Pancreas (tissue), 10 donors: ENCODE measurements around the gene CEP131. TPM values are rescaled to one million over a fixed set of nuclear protein-coding genes. Genes with fewer than 3 reads are reported as not detected.

Experiments
- ATAC-seq, 4 donors: fragments of 200-7000 bp; cut with Tn5 transposase; one replicate each; pipeline versions ENCODE4 v1.8.0 to v1.9.1; 2020; ENCODE audit warnings: mild to moderate bottlenecking in 4 of 4, moderate library complexity in 4 of 4
- DNase-seq, 6 donors: peaks; one replicate each; pipeline ENCODE4 v3.0.0-alpha.2; 2020
- FAIRE-seq: peaks from 2 replicates; lab custom pipeline; 2012; peaks lifted over from hg19 to GRCh38; lab: Jason Lieb, UNC
- H3K27ac ChIP-seq, 4 donors: fragments of 200-600 bp; sonication (generic); 1 replicate in 3 of 4; 2 replicates in 1 of 4; pipeline versions ENCODE4 v1.5.0 to v1.8.0; 2020
- H3K27me3 ChIP-seq, 4 donors: fragments of 200-600 bp; one replicate each; pipeline ENCODE4 v1.8.0; 2021
- H3K36me3 ChIP-seq, 3 donors: fragments of 200-600 bp; sonication (generic) in 1 of 3; one replicate each; pipeline versions ENCODE4 v1.5.0 to v1.8.0; 2020 to 2021
- H3K4me1 ChIP-seq, 3 donors: fragments of 200-600 bp; one replicate each; pipeline ENCODE4 v1.8.0; 2021
- H3K4me3 ChIP-seq, 4 donors: fragments of 200-600 bp; sonication (generic) in 2 of 4; one replicate each; pipeline versions ENCODE4 v1.5.0 to v1.8.0; 2020 to 2021
- H3K9me3 ChIP-seq, 4 donors: fragments of 200-600 bp; one replicate each; pipeline ENCODE4 v1.8.0; 2021
- WGBS, 2 donors: extraction: QIAGEN DNeasy Blood & Tissue Kit; methylation state at CpG; one replicate each; pipeline ENCODE4 v1.1.7; 2013; 5-methylcytosine and 5-hydroxymethylcytosine counted together
- intact Hi-C, 3 donors: fragments of 100-400 bp; cut with DNase I; formaldehyde crosslinking; loops; one replicate each; pipeline versions ENCODE4 v1.11.1 to v1.14.2; 2022
- polyA plus RNA-seq, 2 donors: library from polyadenylated mRNA; stranded (reverse); fragments of 200-250 nt; gene quantifications; one replicate each; pipeline ENCODE4 v1.2.3, GENCODE V29; 2013
- total RNA-seq, 6 donors: library from RNA; stranded (reverse); fragmentation: NEBNext Ultra II Directional in 4 of 6; extraction: Animal tissue kit (Norgen Biotek cat#: 25700) in 4 of 6; gene quantifications; one replicate each; pipeline versions ENCODE4 v1.2.1 to v1.2.4, GENCODE V29; 2021 to 2023
- TF ChIP-seq, protein P1 (sequence below), 4 donors: fragments of 200-600 bp; sonication (generic) in 3 of 4; IDR thresholded peaks; one replicate each; pipeline versions ENCODE4 v1.5.0 to v1.8.0; 2021; ENCODE audit warnings: antibody characterized with exemption in 4 of 4
- donor health status: healthy with polysubstance abuse.
- donor health status: DM: no; HTN: no; CAD: no; lungs with moderate emphysema.
- donor health status: DM: no; HTN: no; CAD: no.
- donor health status: control.
- donor health status: control.
- donor health status: Bipolar disorder and iron deficiency.
- donor health status: DM: yes; HTN: yes; CAD: no.
- donor health status: DM: no; HTN: no; CAD: no.
- donor health status: DM: no; HTN: no; CAD: no.
- donor health status: DM: yes; HTN: yes; CAD: no.

The CEP131 gene
- total and polyA plus RNA-seq, 8 donors = 3.4 to 22.8 (median 4.6) TPM

DNA sequence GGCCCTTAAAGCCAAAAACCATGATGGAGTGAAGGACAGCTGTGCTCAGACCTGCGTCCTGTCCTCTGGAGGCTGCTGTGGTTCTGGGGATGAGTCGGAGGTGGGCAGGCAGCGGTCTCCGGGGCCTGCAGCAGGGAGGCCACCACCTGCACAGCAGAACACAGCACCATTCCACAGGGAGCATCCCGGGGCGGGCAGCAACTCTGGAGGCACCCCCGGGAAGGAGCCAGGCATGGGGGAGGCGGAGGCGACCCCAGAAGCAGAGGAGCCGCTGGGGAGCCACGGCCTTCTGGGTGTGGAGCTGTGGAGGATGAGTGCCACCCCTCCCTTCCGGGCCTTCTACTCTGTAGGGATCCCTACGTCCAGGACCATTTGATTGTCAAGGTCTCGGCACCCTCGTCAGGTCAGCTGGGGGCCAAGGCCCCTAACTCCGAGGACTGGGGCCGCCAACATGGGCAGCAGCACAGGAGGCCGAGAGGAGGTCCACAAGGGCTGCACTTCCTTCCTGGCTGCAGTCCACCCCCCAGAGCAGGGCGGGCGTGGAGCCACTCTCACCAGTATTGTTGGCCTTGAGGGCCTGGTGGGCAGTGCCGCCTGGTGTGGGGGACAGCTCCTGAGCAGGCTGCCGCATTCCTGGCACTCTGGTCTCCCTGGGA lies 23.8 kb downstream of the CEP131 start:
- DNase-seq (peak in 2 of 6 donors; percentile 31 to 63), FAIRE-seq (no peak), ATAC-seq (no peak)
- Histone ChIP-seq H3K27me3 (no peaks in the 10 kb centered on the region), H3K9me3 (no peaks in the 10 kb centered on the region), H3K36me3 (no peaks in the 10 kb centered on the region), H3K4me3 (no peak overlapping the region), H3K4me1 (no peaks in the 10 kb centered on the region), H3K27ac (no peak overlapping the region)
- 92 to 93% methylated on average over 22 of the region's 22 CpGs for WGBS, 2 donors
- TF ChIP-seq, protein P1, sequence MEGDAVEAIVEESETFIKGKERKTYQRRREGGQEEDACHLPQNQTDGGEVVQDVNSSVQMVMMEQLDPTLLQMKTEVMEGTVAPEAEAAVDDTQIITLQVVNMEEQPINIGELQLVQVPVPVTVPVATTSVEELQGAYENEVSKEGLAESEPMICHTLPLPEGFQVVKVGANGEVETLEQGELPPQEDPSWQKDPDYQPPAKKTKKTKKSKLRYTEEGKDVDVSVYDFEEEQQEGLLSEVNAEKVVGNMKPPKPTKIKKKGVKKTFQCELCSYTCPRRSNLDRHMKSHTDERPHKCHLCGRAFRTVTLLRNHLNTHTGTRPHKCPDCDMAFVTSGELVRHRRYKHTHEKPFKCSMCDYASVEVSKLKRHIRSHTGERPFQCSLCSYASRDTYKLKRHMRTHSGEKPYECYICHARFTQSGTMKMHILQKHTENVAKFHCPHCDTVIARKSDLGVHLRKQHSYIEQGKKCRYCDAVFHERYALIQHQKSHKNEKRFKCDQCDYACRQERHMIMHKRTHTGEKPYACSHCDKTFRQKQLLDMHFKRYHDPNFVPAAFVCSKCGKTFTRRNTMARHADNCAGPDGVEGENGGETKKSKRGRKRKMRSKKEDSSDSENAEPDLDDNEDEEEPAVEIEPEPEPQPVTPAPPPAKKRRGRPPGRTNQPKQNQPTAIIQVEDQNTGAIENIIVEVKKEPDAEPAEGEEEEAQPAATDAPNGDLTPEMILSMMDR (IDR thresholded peaks at IDR 0.05) = no peak
- intact Hi-C loops = no loop called here

DNA sequence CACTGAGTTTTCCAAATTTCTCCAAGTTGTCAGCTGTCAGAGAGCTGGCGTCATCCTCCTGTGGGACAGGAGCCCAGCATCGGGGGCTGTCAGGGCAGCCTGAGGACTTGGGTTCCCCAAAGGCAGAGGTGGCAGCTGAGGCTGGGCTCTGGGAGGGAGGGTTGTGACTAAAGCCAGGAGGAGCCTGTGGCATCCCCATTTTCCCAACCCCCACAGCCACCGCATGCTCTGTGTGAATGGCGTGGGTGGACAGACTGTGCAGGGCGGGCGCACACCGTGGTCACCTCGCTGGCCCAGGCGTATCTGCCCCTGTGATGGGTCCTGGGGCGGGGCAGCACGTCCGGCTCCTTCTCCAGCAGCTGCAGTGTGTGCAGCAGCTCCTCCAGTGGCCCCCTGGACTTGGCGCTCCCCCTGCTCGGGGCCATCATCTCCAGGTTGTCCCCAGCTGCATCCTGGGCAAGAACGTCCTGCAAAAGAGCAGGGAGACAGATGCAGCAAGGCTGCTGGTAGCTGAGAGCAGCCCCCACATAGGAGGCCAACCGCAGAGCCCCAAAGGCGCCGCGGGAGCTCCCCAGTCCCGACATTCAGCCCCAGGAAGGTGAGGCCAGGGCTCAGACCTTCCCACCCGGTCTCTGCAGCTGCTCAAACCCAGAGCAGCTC lies 24.8 kb downstream of the CEP131 start:
- TF ChIP-seq, protein P1 (IDR thresholded peaks at IDR 0.05) = no peak
- Histone ChIP-seq H3K27ac (no peak overlapping the region), H3K4me1 (no peaks in the 10 kb centered on the region), H3K27me3 (no peaks in the 10 kb centered on the region), H3K9me3 (no peaks in the 10 kb centered on the region), H3K4me3 (no peak overlapping the region), H3K36me3 (no peaks in the 10 kb centered on the region)
- DNase-seq (peak in 2 of 6 donors; percentile 9 to 58), ATAC-seq (no peak), FAIRE-seq (no peak)
- intact Hi-C loops = no loop called here
- WGBS, 2 donors = 92 to 93% methylated on average over 21 of the region's 21 CpGs

DNA sequence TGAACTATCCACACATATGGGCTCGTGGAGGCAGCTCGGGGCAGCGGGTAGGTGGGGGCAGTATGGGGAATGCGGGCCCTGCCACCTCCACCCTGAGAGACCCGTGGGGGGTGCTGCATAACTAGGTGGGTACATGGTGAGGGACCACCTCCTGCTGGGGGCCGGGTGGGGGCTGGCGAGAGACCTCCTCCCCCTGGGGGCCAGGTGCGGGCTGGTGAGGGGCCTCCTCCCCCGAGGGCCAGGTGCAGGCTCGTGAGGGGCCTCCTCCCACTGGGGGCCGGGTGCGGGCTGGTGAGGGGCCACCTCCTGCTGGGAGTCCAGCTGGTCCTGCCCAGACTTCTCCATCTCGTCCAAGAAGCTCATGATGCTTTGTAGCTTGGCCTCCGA lies 25.4 kb downstream of the CEP131 start:
- Histone ChIP-seq H3K9me3 (no peaks in the 10 kb centered on the region), H3K4me3 (no peak overlapping the region), H3K4me1 (no peaks in the 10 kb centered on the region), H3K27me3 (no peaks in the 10 kb centered on the region), H3K27ac (no peak overlapping the region), H3K36me3 (no peaks in the 10 kb centered on the region)
- intact Hi-C loops = no loop called here
- peak in 2 of 6 donors; percentile 30 to 76 for DNase-seq
- no peak for ATAC-seq
- 89% methylated on average over 14 of the region's 14 CpGs for WGBS, 2 donors
- TF ChIP-seq, protein P1 (IDR thresholded peaks at IDR 0.05) = no peak
- FAIRE-seq = no peak

DNA sequence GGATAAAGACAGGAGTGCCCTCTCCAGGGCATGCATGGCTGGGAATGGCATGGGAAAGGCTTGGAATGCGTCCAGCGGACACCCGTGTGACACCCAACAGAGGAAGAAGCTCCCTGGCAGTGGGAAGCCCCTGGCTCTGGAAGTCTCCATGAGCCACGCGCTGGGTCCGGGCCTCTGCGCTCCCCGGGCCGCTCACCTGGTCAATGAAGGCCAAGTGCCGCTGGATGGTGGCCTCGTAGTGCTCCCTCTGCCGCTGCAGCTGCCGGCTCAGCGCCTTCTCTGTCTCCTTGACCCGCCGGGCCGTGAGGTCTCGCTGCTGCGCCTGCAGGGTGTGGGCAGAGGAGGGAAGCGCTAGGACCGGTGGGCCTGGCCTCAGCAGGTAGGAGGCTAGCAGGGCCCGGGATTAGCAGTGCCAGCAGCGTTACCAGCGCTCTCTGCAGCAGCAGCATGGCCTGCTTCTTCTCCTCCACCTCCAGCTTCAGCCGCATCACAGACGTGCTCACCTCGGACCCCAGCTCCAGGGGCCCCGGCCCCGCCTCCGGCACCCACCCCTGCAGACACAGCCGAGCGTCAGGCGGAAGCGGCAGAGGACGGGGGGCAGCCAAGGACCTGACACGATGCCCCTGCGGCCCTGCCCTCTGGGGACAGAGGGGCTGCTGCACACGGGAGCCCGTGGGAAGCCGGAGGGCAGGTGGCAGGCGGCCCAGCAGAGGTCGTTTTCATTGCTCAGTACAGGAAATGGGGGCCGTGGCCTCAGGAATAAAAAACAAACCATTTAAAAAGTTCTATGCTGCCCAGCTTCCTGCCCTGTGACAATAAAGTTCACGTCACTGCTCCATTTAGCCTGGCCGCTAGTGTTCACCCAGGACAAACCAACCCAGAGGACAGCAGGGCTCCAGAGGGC lies 26.0 kb downstream of the CEP131 start:
- no peak for ATAC-seq
- no peak overlapping the region for H3K4me3 ChIP-seq

More for the DNA sequence above, 26.0 kb downstream of the CEP131 start:
- no peak for FAIRE-seq
- no peaks in the 10 kb centered on the region for H3K36me3 ChIP-seq
- WGBS, 2 donors = 89 to 91% methylated on average over 36 to 45 of the region's 45 CpGs
- no peak overlapping the region for H3K27ac ChIP-seq
- no peaks in the 10 kb centered on the region for H3K27me3 ChIP-seq
- no peaks in the 10 kb centered on the region for H3K9me3 ChIP-seq
- DNase-seq = peak in 2 of 6 donors; percentile 25 to 62
- TF ChIP-seq, protein P1 (IDR thresholded peaks at IDR 0.05) = no peak
- intact Hi-C loops = no loop called here
- no peaks in the 10 kb centered on the region for H3K4me1 ChIP-seq
